ENCODE results near the gene ITCH. TPM values are rescaled to one million over a fixed set of nuclear protein-coding genes. Genes with fewer than 3 reads are reported as not detected.
"Not testable (repeated sequence)": the region's sequence is repeated elsewhere in the genome, so short reads cannot be mapped to it uniquely, and the experiment has no call there.

ITCH gene
- total and polyA plus RNA-seq, 12 donors = 6.7 to 47.5 (median 39.1) TPM

GRCh38 chr20:34479627-34480026, 116.6 kb downstream of the ITCH start:
- peaks cover 0 to 82% (median 45%) of the 10 kb centered on the region in 9 donors for H3K36me3 ChIP-seq
- no peak for DNase-seq

GRCh38 chr20:34482154-34482553, 119.1 kb downstream of the ITCH start:
- H3K27me3 ChIP-seq; DNase-seq; H3K27ac ChIP-seq; ATAC-seq; intact Hi-C loops (cut with DNase I); H3K4me1 ChIP-seq; H3K9me3 ChIP-seq; H3K4me3 ChIP-seq: not testable (repeated sequence)
- 42 to 98% methylated on average over 1 of the region's 1 CpG for WGBS, 2 donors
- peaks cover 0 to 99% (median 48%) of the 10 kb centered on the region in 9 donors for H3K36me3 ChIP-seq

More at GRCh38 chr20:34479627-34480026, 116.6 kb downstream of the ITCH start:
- intact Hi-C loops (cut with DNase I) = loop anchor here in 6 of 10 donors (5.0 to 10.0 kb wide), 3 partner anchors 33 to 167 kb away; no protein-coding TSS in a partner anchor
- Histone ChIP-seq H3K27me3 (no peaks in the 10 kb centered on the region), H3K9me3 (peaks cover 0 to 5% (median 0%) of the 10 kb centered on the region in 11 donors), H3K4me1 (peaks cover 0 to 9% (median 3%) of the 10 kb centered on the region in 9 donors), H3K4me3 (no peak overlapping the region), H3K27ac (no peak overlapping the region)
- ATAC-seq = no peak
- WGBS, 2 donors = 96 to 97% methylated on average over 4 of the region's 4 CpGs
- TF ChIP-seq CTCF (IDR thresholded peaks at IDR 0.05) = no peak

- H3K4me1 ChIP-seq; H3K27ac ChIP-seq; H3K9me3 ChIP-seq; ATAC-seq; H3K4me3 ChIP-seq; intact Hi-C loops (cut with DNase I); DNase-seq; H3K27me3 ChIP-seq: not testable (repeated sequence)
- peaks cover 0 to 99% (median 55%) of the 10 kb centered on the region in 9 donors for H3K36me3 ChIP-seq
- 96 to 97% methylated on average over 3 of the region's 3 CpGs for WGBS, 2 donors
Measured at GRCh38 chr20:34483585-34484220, 120.6 kb downstream of the ITCH start.

GRCh38 chr20:34485068-34485634, 122.1 kb downstream of the ITCH start:
- WGBS, 2 donors = 86 to 90% methylated on average over 4 of the region's 4 CpGs
- no peak for TF ChIP-seq CTCF (IDR thresholded peaks at IDR 0.05)
- no peak overlapping the region for H3K4me3 ChIP-seq
- intact Hi-C loops (cut with DNase I) = no loop called here
- ATAC-seq (no peak), DNase-seq (no peak)
- H3K27ac ChIP-seq = no peak overlapping the region
- peaks cover 0 to 5% (median 0%) of the 10 kb centered on the region in 11 donors for H3K9me3 ChIP-seq
- H3K36me3 ChIP-seq = peaks cover 0 to 100% (median 48%) of the 10 kb centered on the region in 9 donors
- H3K27me3 ChIP-seq = no peaks in the 10 kb centered on the region
- no peaks in the 10 kb centered on the region for H3K4me1 ChIP-seq

- ATAC-seq = no peak
- intact Hi-C loops (cut with DNase I) = no loop called here
- peaks cover 0 to 100% (median 57%) of the 10 kb centered on the region in 9 donors for H3K36me3 ChIP-seq
Measured at GRCh38 chr20:34491226-34491931, 128.3 kb downstream of the ITCH start.

More at GRCh38 chr20:34491226-34491931, 128.3 kb downstream of the ITCH start:
- no peak for DNase-seq
- Histone ChIP-seq H3K4me3 (no peak overlapping the region), H3K27me3 (no peaks in the 10 kb centered on the region), H3K4me1 (no peaks in the 10 kb centered on the region), H3K27ac (no peak overlapping the region), H3K9me3 (peaks cover 0 to 2% (median 0%) of the 10 kb centered on the region in 11 donors)
- WGBS, 2 donors = 94 to 99% methylated on average over 4 of the region's 4 CpGs
- TF ChIP-seq CTCF (IDR thresholded peaks at IDR 0.05) = no peak
